NCI-H2196 (cell line): Measurements from ENCODE around the gene CEMIP.
A peak's percentile ranks its signal among the peaks of the same experiment; 100 is the strongest.

Experiments
- DNase-seq: peaks from one replicate; lab custom pipeline; 2025; ENCODE audit not compliant: unreplicated experiment; lab: John Stamatoyannopoulos, UW

The CEMIP gene

GRCh38 chr15:80785811-80786354 lies 6.7 kb downstream of the CEMIP start:
- DNase-seq: no peak

- no peak for DNase-seq
Observed at GRCh38 chr15:80787316-80787715, 8.1 kb downstream of the CEMIP start.

- DNase-seq: no peak
Observed at GRCh38 chr15:80788536-80788935, 9.4 kb downstream of the CEMIP start.

GRCh38 chr15:80789296-80789695 lies 10.1 kb downstream of the CEMIP start:
- no peak for DNase-seq

- no peak for DNase-seq
Observed at GRCh38 chr15:80789796-80790195, 10.6 kb downstream of the CEMIP start.

GRCh38 chr15:80790236-80790635 lies 11.1 kb downstream of the CEMIP start:
- no peak for DNase-seq

- no peak for DNase-seq
Observed at GRCh38 chr15:80791004-80791403, 11.8 kb downstream of the CEMIP start.

- no peak for DNase-seq
Observed at GRCh38 chr15:80796407-80796806, 17.2 kb downstream of the CEMIP start.

GRCh38 chr15:80798911-80799310 lies 19.7 kb downstream of the CEMIP start:
- no peak for DNase-seq

- DNase-seq: no peak
Observed at GRCh38 chr15:80800067-80800466, 20.9 kb downstream of the CEMIP start.

- no peak for DNase-seq
Observed at GRCh38 chr15:80801891-80802680, 22.9 kb downstream of the CEMIP start.

GRCh38 chr15:80803580-80804525 lies 24.7 kb downstream of the CEMIP start:
- DNase-seq: no peak

- peak; percentile 30 for DNase-seq
Observed at GRCh38 chr15:80804970-80805495, 25.9 kb downstream of the CEMIP start.

- no peak for DNase-seq
Observed at GRCh38 chr15:80811781-80812315, 32.7 kb downstream of the CEMIP start.

GRCh38 chr15:80815106-80815505 lies 35.9 kb downstream of the CEMIP start:
- DNase-seq: no peak

GRCh38 chr15:80816049-80816653 lies 37.0 kb downstream of the CEMIP start:
- no peak for DNase-seq

GRCh38 chr15:80816936-80817335 lies 37.8 kb downstream of the CEMIP start:
- DNase-seq: no peak

- no peak for DNase-seq
Observed at GRCh38 chr15:80817901-80818300, 38.7 kb downstream of the CEMIP start.

GRCh38 chr15:80819001-80819400 lies 39.8 kb downstream of the CEMIP start:
- no peak for DNase-seq

- no peak for DNase-seq
Observed at GRCh38 chr15:80820092-80820491, 40.9 kb downstream of the CEMIP start.

- DNase-seq: no peak
Observed at GRCh38 chr15:80822256-80822655, 43.1 kb downstream of the CEMIP start.
